Measurements from ENCODE around the gene EFNA3. TPM values are rescaled to one million over a fixed set of nuclear protein-coding genes. Genes with fewer than 3 reads are reported as not detected.

EFNA3 gene
- total RNA-seq: 0.79 and 1.1 TPM in 2 replicates

GRCh38 chr1:155078469-155079209 lies at the start of gene EFNA3:
Gene EFNA3, plus strand, starts transcription at chr1:155078837. Its CDS starts 105 bp downstream, at chr1:155078942.

GRCh38 chr1:155033524-155033923 lies 45.1 kb upstream of the EFNA3 start, which contains the start of the genes DCST1 and DCST2:
Gene DCST1, plus strand, starts transcription at chr1:155033824. Its CDS starts 213 bp downstream, at chr1:155034037.
Gene DCST2, minus strand, starts transcription at chr1:155033781. Its CDS starts 80 bp downstream, at chr1:155033701.

GRCh38 chr1:155050560-155051341 lies 27.9 kb upstream of the EFNA3 start, which contains the start of gene ADAM15:
Gene ADAM15, plus strand, starts transcription at chr1:155051316. Its CDS starts 71 bp downstream, at chr1:155051387.

GRCh38 chr1:155063550-155064110 lies 15.0 kb upstream of the EFNA3 start, which contains the start of gene EFNA4:
Gene EFNA4, plus strand, starts transcription at chr1:155063740. Its CDS starts 84 bp downstream, at chr1:155063824.

GRCh38 chr1:155127105-155127966 lies 48.7 kb downstream of the EFNA3 start, which contains the start of gene EFNA1:
Gene EFNA1, plus strand, starts transcription at chr1:155127876. Its CDS starts 102 bp downstream, at chr1:155127978.

GRCh38 chr1:155135415-155136028 lies 56.9 kb downstream of the EFNA3 start, which contains the start of gene SLC50A1:
Gene SLC50A1, plus strand, starts transcription at chr1:155135852. Its CDS starts 60 bp downstream, at chr1:155135912.

Other genes with a start within 250 kb of the EFNA3 start
- gene KCNN3, start 208.6 kb upstream of the EFNA3 start, total RNA-seq: under 0.01 TPM in 1 of 2 replicates, not detected in the other
- 9.3 and 11.2 TPM in 2 replicates for gene PMVK, start 142.1 kb upstream of the EFNA3 start, total RNA-seq
- gene PBXIP1, start 122.7 kb upstream of the EFNA3 start, total RNA-seq: 115 and 123 TPM in 2 replicates
- 4.6 and 10.6 TPM in 2 replicates for gene PYGO2, start 117.1 kb upstream of the EFNA3 start, total RNA-seq
- 79.3 and 143 TPM in 2 replicates for gene SHC1, start 108.1 kb upstream of the EFNA3 start, total RNA-seq
- 20.2 and 22.2 TPM in 2 replicates for gene CKS1B, start 104.2 kb upstream of the EFNA3 start, total RNA-seq
- 13.7 and 14.3 TPM in 2 replicates for gene FLAD1, start 95.5 kb upstream of the EFNA3 start, total RNA-seq
- gene LENEP, start 85.3 kb upstream of the EFNA3 start, total RNA-seq: 0.60 TPM in 1 of 2 replicates, not detected in the other
- gene ZBTB7B, start 76.0 kb upstream of the EFNA3 start, total RNA-seq: 8.5 and 9.1 TPM in 2 replicates
- 0.09 TPM in 1 of 2 replicates, not detected in the other for gene DCST2, start 45.1 kb upstream of the EFNA3 start, total RNA-seq
- not detected in 2 replicates for gene DCST1, start 45.0 kb upstream of the EFNA3 start, total RNA-seq
- 38.8 and 55.6 TPM in 2 replicates for gene ADAM15, start 27.5 kb upstream of the EFNA3 start, total RNA-seq
- gene EFNA4, start 15.1 kb upstream of the EFNA3 start, total RNA-seq: 2.4 and 3.6 TPM in 2 replicates
- 0.86 and 1.3 TPM in 2 replicates for gene EFNA1, start 49.0 kb downstream of the EFNA3 start, total RNA-seq
- gene SLC50A1, start 57.0 kb downstream of the EFNA3 start, total RNA-seq: 16.6 and 27.6 TPM in 2 replicates
- 63.7 and 65.9 TPM in 2 replicates for gene DPM3, start 61.7 kb downstream of the EFNA3 start, total RNA-seq
- gene KRTCAP2, start 94.5 kb downstream of the EFNA3 start, total RNA-seq: 82.6 and 100 TPM in 2 replicates
- 3.5 and 5.2 TPM in 2 replicates for gene TRIM46, start 95.0 kb downstream of the EFNA3 start, total RNA-seq
- 34.0 and 42.0 TPM in 2 replicates for gene THBS3, start 129.1 kb downstream of the EFNA3 start, total RNA-seq
- 31.9 and 37.7 TPM in 2 replicates for gene MTX1, start 129.9 kb downstream of the EFNA3 start, total RNA-seq
- 4.5 and 5.5 TPM in 2 replicates for gene ENTREP3, start 176.6 kb downstream of the EFNA3 start, total RNA-seq
- gene SCAMP3, start 183.5 kb downstream of the EFNA3 start, total RNA-seq: 18.5 and 28.5 TPM in 2 replicates
- gene CLK2, start 194.7 kb downstream of the EFNA3 start, total RNA-seq: 26.2 and 41.5 TPM in 2 replicates
- gene HCN3, start 198.6 kb downstream of the EFNA3 start, total RNA-seq: 0.95 and 3.2 TPM in 2 replicates
- under 0.01 and 0.16 TPM in 2 replicates for gene PKLR, start 222.6 kb downstream of the EFNA3 start, total RNA-seq
- 132 and 244 TPM in 2 replicates for gene FDPS, start 230.0 kb downstream of the EFNA3 start, total RNA-seq
- 8.7 and 11.5 TPM in 2 replicates for gene RUSC1, start 242.1 kb downstream of the EFNA3 start, total RNA-seq